H9 (cell line): ENCODE measurements around the gene CASP5. TPM values are rescaled to one million over a fixed set of nuclear protein-coding genes. Genes with fewer than 3 reads are reported as not detected.

Experiments
- DNase-seq: peaks from one replicate; pipeline ENCODE4 v3.0.0-alpha.2; 2017
- H2AFZ ChIP-seq: one replicate; pipeline ENCODE4 v1.6.1; 2013; ENCODE audit warnings: mild to moderate bottlenecking, low read length, control low read depth, moderate library complexity
- H2AK5ac ChIP-seq: 2 replicates; pipeline ENCODE4 v1.6.1; 2013; ENCODE audit warnings: low read length, control low read depth, mixed read lengths; ENCODE audit not compliant: insufficient read length
- H2BK120ac ChIP-seq: one replicate; pipeline ENCODE4 v1.6.1; 2013; ENCODE audit warnings: low read depth, mild to moderate bottlenecking, low read length, control low read depth, inconsistent platforms; ENCODE audit not compliant: poor library complexity, severe bottlenecking
- H2BK12ac ChIP-seq: 2 replicates; pipeline ENCODE4 v1.6.1; 2013; ENCODE audit warnings: low read length, control low read depth, mixed read lengths, low read depth; ENCODE audit not compliant: insufficient read length
- H2BK15ac ChIP-seq: 2 replicates; pipeline ENCODE4 v1.6.1; 2013; ENCODE audit warnings: low read depth, low read length, control low read depth
- H2BK20ac ChIP-seq: one replicate; pipeline ENCODE4 v1.6.1; 2013; ENCODE audit warnings: low read depth, mild to moderate bottlenecking, low read length, control low read depth, inconsistent platforms; ENCODE audit not compliant: poor library complexity, severe bottlenecking
- H2BK5ac ChIP-seq: 2 replicates; pipeline ENCODE4 v1.6.1; 2013; ENCODE audit warnings: low read length, control low read depth, mixed read lengths; ENCODE audit not compliant: insufficient read length
- H3K14ac ChIP-seq: 2 replicates; pipeline ENCODE4 v1.6.1; 2013; ENCODE audit warnings: low read length, control low read depth; ENCODE audit not compliant: insufficient read depth
- H3K18ac ChIP-seq: 2 replicates; pipeline ENCODE4 v1.6.1; 2013; ENCODE audit warnings: low read depth, mild to moderate bottlenecking, mixed read lengths, low read length, control low read depth; ENCODE audit not compliant: insufficient read length
- H3K23ac ChIP-seq: 2 replicates; pipeline ENCODE4 v1.6.1; 2013; ENCODE audit warnings: low read length, control low read depth, mixed read lengths, low read depth; ENCODE audit not compliant: insufficient read length
- H3K23me2 ChIP-seq: 2 replicates; pipeline ENCODE4 v1.6.1; 2013; ENCODE audit warnings: low read depth, mild to moderate bottlenecking, mixed read lengths, low read length, control low read depth; ENCODE audit not compliant: insufficient read length, poor library complexity, severe bottlenecking
- H3K27ac ChIP-seq: 2 replicates; pipeline ENCODE4 v1.5.1; 2013; ENCODE audit warnings: low read length, control low read depth, mixed read lengths, low read depth; ENCODE audit not compliant: insufficient read length
- H3K27me3 ChIP-seq: 2 replicates; pipeline ENCODE4 v1.6.1; 2013; ENCODE audit warnings: low read length, control low read depth, inconsistent platforms; ENCODE audit not compliant: insufficient read depth
- H3K4ac ChIP-seq: 2 replicates; pipeline ENCODE4 v1.6.1; 2013; ENCODE audit warnings: low read depth, mild to moderate bottlenecking, control low read depth, inconsistent platforms, low read length, moderate library complexity
- H3K4me1 ChIP-seq: 2 replicates; pipeline ENCODE4 v1.6.1; 2013; ENCODE audit warnings: low read length, control low read depth, inconsistent platforms; ENCODE audit not compliant: insufficient read depth
- H3K4me2 ChIP-seq: 2 replicates; pipeline ENCODE4 v1.6.1; 2013; ENCODE audit warnings: low read length, control low read depth, mixed read lengths; ENCODE audit not compliant: insufficient read length, insufficient read depth
- H3K56ac ChIP-seq: 2 replicates; pipeline ENCODE4 v1.6.1; 2013; ENCODE audit warnings: low read depth, mild to moderate bottlenecking, mixed read lengths, low read length, control low read depth; ENCODE audit not compliant: insufficient read length
- H3K79me1 ChIP-seq: 2 replicates; pipeline ENCODE4 v1.6.1; 2013; ENCODE audit warnings: low read depth, mild to moderate bottlenecking, moderate library complexity, low read length, control low read depth, inconsistent platforms; ENCODE audit not compliant: insufficient read depth, poor library complexity, severe bottlenecking
- H3K79me2 ChIP-seq: 2 replicates; pipeline ENCODE4 v1.6.1; 2013; ENCODE audit warnings: low read length, control low read depth, inconsistent platforms; ENCODE audit not compliant: insufficient read depth
- H3K9ac ChIP-seq: 2 replicates; pipeline ENCODE4 v1.6.1; 2013; ENCODE audit warnings: low read length, control low read depth, mixed read lengths; ENCODE audit not compliant: insufficient read length; ENCODE audit errors: extremely low read depth
- H3K9me3 ChIP-seq: one replicate; pipeline ENCODE4 v1.6.1; 2013; ENCODE audit warnings: low read depth, low read length, inconsistent platforms; ENCODE audit not compliant: control insufficient read depth
- H3T11ph ChIP-seq: one replicate; pipeline ENCODE4 v1.6.1; 2013; ENCODE audit warnings: mild to moderate bottlenecking, low read length, control low read depth, inconsistent platforms
- H4K20me1 ChIP-seq: one replicate; pipeline ENCODE4 v1.6.1; 2013; ENCODE audit not compliant: control insufficient read depth, insufficient read length, insufficient read depth
- H4K5ac ChIP-seq: 2 replicates; pipeline ENCODE4 v1.6.1; 2013; ENCODE audit warnings: low read depth, mild to moderate bottlenecking, mixed read lengths, low read length, control low read depth; ENCODE audit not compliant: insufficient read length
- H4K8ac ChIP-seq: replicated peaks from 2 replicates; pipeline ENCODE4 v1.6.1; 2013; ENCODE audit warnings: low read length, control low read depth, mixed read lengths, low read depth; ENCODE audit not compliant: insufficient read length
- H4K91ac ChIP-seq: 2 replicates; pipeline ENCODE4 v1.6.1; 2013; ENCODE audit warnings: low read depth, mild to moderate bottlenecking, moderate library complexity, mixed read lengths, low read length, control low read depth; ENCODE audit not compliant: insufficient read length
- H3K27ac Mint-ChIP-seq, 3 experiments: 2 replicates in 2 of 3; 3 replicates in 1 of 3; pipeline ENCODE4 v1.8.0; 2020 to 2021; ENCODE audit warnings: mixed read lengths in 3 of 3, mild to moderate bottlenecking in 1 of 3, moderate library complexity in 1 of 3
- H3K27me3 Mint-ChIP-seq: 2 replicates; pipeline ENCODE4 v1.8.0; 2021; ENCODE audit warnings: low read depth, mild to moderate bottlenecking, moderate library complexity, mixed read lengths
- H3K36me3 Mint-ChIP-seq, 3 experiments: 2 replicates in 2 of 3; 3 replicates in 1 of 3; pipeline ENCODE4 v1.8.0; 2020 to 2021; ENCODE audit warnings: low read depth in 3 of 3, mixed read lengths in 3 of 3; ENCODE audit not compliant: insufficient read depth in 1 of 3
- H3K4me1 Mint-ChIP-seq, 2 experiments: 2 replicates each; pipeline ENCODE4 v1.8.0; 2020; ENCODE audit warnings: mixed read lengths in 2 of 2
- H3K4me3 Mint-ChIP-seq, 2 experiments: 2 replicates in 1 of 2; 3 replicates in 1 of 2; pipeline ENCODE4 v1.8.0; 2020 to 2021; ENCODE audit warnings: mild to moderate bottlenecking in 2 of 2, mixed read lengths in 2 of 2, moderate library complexity in 1 of 2
- H3K9me3 Mint-ChIP-seq, 2 experiments: 2 replicates in 1 of 2; 3 replicates in 1 of 2; pipeline ENCODE4 v1.8.0; 2020; ENCODE audit warnings: mild to moderate bottlenecking in 2 of 2, mixed read lengths in 2 of 2, moderate library complexity in 1 of 2
- CTCF ChIP-seq: fragments of 200-600 bp; sonication (generic); conservative IDR thresholded peaks from 3 replicates; pipeline ENCODE4 v1.8.0; 2021; ENCODE audit warnings: antibody characterized with exemption, mild to moderate bottlenecking
- WGBS: extraction: QIAGEN DNeasy Blood & Tissue Kit; methylation state at CpG from one replicate; pipeline ENCODE4 v1.1.7; 2013; ENCODE audit warnings: missing lambda C conversion rate, low lambda C conversion rate, mixed read lengths; ENCODE audit not compliant: insufficient read length; ENCODE audit errors: extremely low coverage; 5-methylcytosine and 5-hydroxymethylcytosine counted together
- total RNA-seq: library from RNA; stranded (reverse); gene quantifications from 2 replicates; pipeline ENCODE4 v1.2.1, GENCODE V29; 2021

CASP5 gene
- total RNA-seq, 1 experiment from 2014 or later, result not detected

GRCh38 chr11:105022527-105022926, 441 bp downstream of the CASP5 start:
- Histone ChIP-seq H3K4me2 (no peak overlapping the region), H3K4ac (no peak overlapping the region), H3K27ac (no peak overlapping the region), H3K9me3 (no peaks in the 10 kb centered on the region), H2BK120ac (no peak overlapping the region), H4K8ac (no peak overlapping the region), H2BK20ac (no peak overlapping the region), H2BK5ac (no peak overlapping the region), H3K9ac (no peak overlapping the region), H2BK15ac (no peak overlapping the region), H4K20me1 (no peaks in the 10 kb centered on the region), H3K23me2 (no peaks in the 10 kb centered on the region), H4K5ac (no peak overlapping the region), H2AFZ (no peak overlapping the region), H4K91ac (no peak overlapping the region), H3K79me2 (no peaks in the 10 kb centered on the region), H3T11ph (no peak overlapping the region), H3K18ac (no peak overlapping the region), H3K27me3 (no peaks in the 10 kb centered on the region), H3K79me1 (no peaks in the 10 kb centered on the region), H3K56ac (no peak overlapping the region), H2BK12ac (no peak overlapping the region), H3K23ac (no peak overlapping the region), H2AK5ac (no peak overlapping the region), H3K14ac (no peak overlapping the region), H3K4me1 (no peaks in the 10 kb centered on the region)
- H3K4me1 Mint-ChIP-seq, result no peaks in the 10 kb centered on the region
- peaks cover 2 to 4% (median 2%) of the 10 kb centered on the region in 3 experiments; a peak in 3 of 7 replicates for H3K36me3 Mint-ChIP-seq
- WGBS, result no CpG with 5 or more reads among the region's 2 CpGs
- H3K9me3 Mint-ChIP-seq, result peaks cover 3 to 5% of the 10 kb centered on the region in 2 experiments; a peak in 3 of 5 replicates
- no peak for TF ChIP-seq CTCF
- no peaks in the 10 kb centered on the region for H3K27me3 Mint-ChIP-seq
- no peak overlapping the region for H3K27ac Mint-ChIP-seq
- H3K4me3 Mint-ChIP-seq, result no peak overlapping the region
- no peak for DNase-seq
